GM12878 (cell line): ENCODE data around the gene TKFC.

Source experiments
- ATF2 ChIP-seq: IDR thresholded peaks from 2 replicates; pipeline ENCODE4 v1.6.1; 2012; ENCODE audit warnings: low read length, inconsistent platforms
- BACH1 ChIP-seq: fragments of 450-650 bp; IDR thresholded peaks from 2 replicates; pipeline ENCODE4 v1.6.1; 2017; ENCODE audit warnings: mild to moderate bottlenecking, borderline replicate concordance
- BHLHE40 ChIP-seq, 2 experiments: fragments of 450-650 bp in 1 of 2; IDR thresholded peaks; 2 replicates each; pipeline ENCODE4 v1.6.1; 2011 to 2017; ENCODE audit warnings: low read depth in 2 of 2, borderline replicate concordance in 1 of 2, improper control_type of control experiment in 1 of 2, low read length in 1 of 2, mild to moderate bottlenecking in 1 of 2
- CTCF ChIP-seq, 3 experiments: IDR thresholded peaks in 2 of 3; conservative IDR thresholded peaks in 1 of 3; 2 replicates each; pipeline ENCODE4 v1.5.1; 2011; ENCODE audit warnings: low read depth in 3 of 3, low read length in 3 of 3, mild to moderate bottlenecking in 3 of 3, control low read depth in 2 of 3, moderate library complexity in 2 of 3, inconsistent platforms in 1 of 3, mixed read lengths in 1 of 3; ENCODE audit not compliant: control insufficient read depth in 2 of 3, insufficient read depth in 1 of 3; ENCODE audit errors: extremely low read depth in 1 of 3
- CUX1 ChIP-seq: IDR thresholded peaks from 2 replicates; pipeline ENCODE4 v1.6.1; 2012; ENCODE audit warnings: improper control_type of control experiment, low read depth, low read length; ENCODE audit not compliant: insufficient replicate concordance
- FOXK2 ChIP-seq: fragments of 450-650 bp; IDR thresholded peaks from 2 replicates; pipeline ENCODE4 v1.6.1; 2017; ENCODE audit warnings: mild to moderate bottlenecking, moderate library complexity
- KDM1A ChIP-seq: fragments of 200-600 bp; sonication (generic); IDR thresholded peaks from 2 replicates; pipeline ENCODE4 v1.6.1; 2016; ENCODE audit warnings: borderline replicate concordance
- NFYB ChIP-seq: IDR thresholded peaks from 2 replicates; pipeline ENCODE4 v1.6.1; 2011; ENCODE audit warnings: low read depth, mild to moderate bottlenecking, low read length, improper control_type of control experiment, moderate library complexity; ENCODE audit not compliant: insufficient read depth
- NRF1 ChIP-seq: conservative IDR thresholded peaks from 2 replicates; pipeline ENCODE4 v1.6.1; 2011; ENCODE audit warnings: mild to moderate bottlenecking, low read depth, low read length, improper control_type of control experiment
- REST ChIP-seq: IDR thresholded peaks from 2 replicates; pipeline ENCODE4 v1.6.1; 2012; ENCODE audit warnings: mild to moderate bottlenecking, low read depth, low read length
- RFX5 ChIP-seq: IDR thresholded peaks from 2 replicates; pipeline ENCODE4 v1.6.1; 2011; ENCODE audit warnings: low read depth, low read length, improper control_type of control experiment
- SMAD5 ChIP-seq: IDR thresholded peaks from 2 replicates; pipeline ENCODE4 v1.6.1; 2016; ENCODE audit warnings: antibody characterized with exemption, low read depth

GRCh38 chr11:61333550-61334433 is 764 bp downstream of the TKFC start:
- TF ChIP-seq BHLHE40 (IDR thresholded peaks at IDR 0.05; ENCODE audit: borderline replicate concordance in 1 of 2, low read depth in 2 of 2, low read length in 1 of 2): no peak
- no peak for TF ChIP-seq CUX1
- no peak for TF ChIP-seq CTCF (IDR thresholded peaks at IDR 0.05 in 2 of 3, conservative IDR thresholded peaks at IDR 0.05 in 1 of 3; ENCODE audit: control insufficient read depth in 2 of 3, extremely low read depth in 1 of 3, insufficient read depth in 1 of 3, low read depth in 3 of 3, low read length in 3 of 3)
- no peak for TF ChIP-seq NRF1
- no peak for TF ChIP-seq KDM1A
- TF ChIP-seq BACH1: no peak
- TF ChIP-seq NFYB: no peak
- no peak for TF ChIP-seq FOXK2
- no peak for TF ChIP-seq SMAD5
- no peak for TF ChIP-seq RFX5
- no peak for TF ChIP-seq REST
- TF ChIP-seq ATF2: no peak
